Tibial nerve (tissue), 4 donors: Measurements from ENCODE around the gene PROB1.

ENCODE experiments used
- EP300 ChIP-seq, 2 donors: sonication (generic); formaldehyde crosslinking; IDR thresholded peaks; one replicate each; pipeline ENCODE4 v1.6.1; 2017; ENCODE audit warnings: antibody characterized with exemption in 2 of 2, mild to moderate bottlenecking in 1 of 2
- POLR2A ChIP-seq, 2 donors: fragments of 450-650 bp; IDR thresholded peaks; one replicate each; pipeline ENCODE4 v1.6.1; 2017; ENCODE audit warnings: antibody characterized with exemption in 2 of 2, mild to moderate bottlenecking in 2 of 2, moderate library complexity in 2 of 2
- TF ChIP-seq, protein P1 (sequence below), 5 experiments: fragments of 200-600 bp in 3 of 5; fragments of 450-650 bp in 2 of 5; sonication (generic) in 3 of 5; IDR thresholded peaks; one replicate each; pipeline ENCODE4 v1.5.1; 2016 to 2019; ENCODE audit warnings: antibody characterized with exemption in 5 of 5, mild to moderate bottlenecking in 3 of 5, moderate library complexity in 2 of 5

DNA sequence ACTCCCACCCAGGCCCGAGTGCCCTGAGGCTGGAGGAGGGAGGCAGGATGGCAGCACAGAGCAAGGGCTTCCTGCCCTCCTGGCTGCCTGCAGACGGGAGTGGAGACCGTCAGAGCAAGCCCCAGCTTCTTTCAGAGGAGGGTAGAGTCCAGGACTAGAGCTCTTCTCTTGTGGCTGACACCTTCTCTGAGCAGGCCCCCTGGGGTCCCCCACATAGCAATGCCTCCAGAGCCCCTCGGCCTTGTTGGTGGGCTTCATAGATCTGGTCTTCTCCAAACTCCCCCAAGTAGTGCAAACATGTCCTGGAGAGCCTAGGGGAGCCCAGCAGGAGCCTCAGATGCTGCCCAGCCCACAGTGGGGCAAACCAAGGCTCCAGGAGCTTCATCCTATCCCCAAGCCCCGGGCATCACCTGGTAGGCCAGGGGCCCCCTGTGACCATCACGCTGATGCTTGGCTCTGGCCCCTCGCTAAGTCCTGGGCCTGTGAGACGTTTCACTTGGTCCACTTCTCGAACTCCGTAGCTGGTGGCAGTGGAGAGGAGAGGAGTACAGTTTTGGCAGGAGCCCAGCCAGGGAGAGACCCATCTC is 7.2 kb downstream of the PROB1 start:
- no peak for TF ChIP-seq POLR2A (IDR thresholded peaks at IDR 0.05)
- TF ChIP-seq, protein P1, sequence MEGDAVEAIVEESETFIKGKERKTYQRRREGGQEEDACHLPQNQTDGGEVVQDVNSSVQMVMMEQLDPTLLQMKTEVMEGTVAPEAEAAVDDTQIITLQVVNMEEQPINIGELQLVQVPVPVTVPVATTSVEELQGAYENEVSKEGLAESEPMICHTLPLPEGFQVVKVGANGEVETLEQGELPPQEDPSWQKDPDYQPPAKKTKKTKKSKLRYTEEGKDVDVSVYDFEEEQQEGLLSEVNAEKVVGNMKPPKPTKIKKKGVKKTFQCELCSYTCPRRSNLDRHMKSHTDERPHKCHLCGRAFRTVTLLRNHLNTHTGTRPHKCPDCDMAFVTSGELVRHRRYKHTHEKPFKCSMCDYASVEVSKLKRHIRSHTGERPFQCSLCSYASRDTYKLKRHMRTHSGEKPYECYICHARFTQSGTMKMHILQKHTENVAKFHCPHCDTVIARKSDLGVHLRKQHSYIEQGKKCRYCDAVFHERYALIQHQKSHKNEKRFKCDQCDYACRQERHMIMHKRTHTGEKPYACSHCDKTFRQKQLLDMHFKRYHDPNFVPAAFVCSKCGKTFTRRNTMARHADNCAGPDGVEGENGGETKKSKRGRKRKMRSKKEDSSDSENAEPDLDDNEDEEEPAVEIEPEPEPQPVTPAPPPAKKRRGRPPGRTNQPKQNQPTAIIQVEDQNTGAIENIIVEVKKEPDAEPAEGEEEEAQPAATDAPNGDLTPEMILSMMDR (IDR thresholded peaks at IDR 0.05) = no peak
- TF ChIP-seq EP300 (IDR thresholded peaks at IDR 0.05) = no peak
